K562 (cell line): ENCODE data around the gene MRFAP1. TPM values are rescaled to one million over a fixed set of nuclear protein-coding genes. Genes with fewer than 3 reads are reported as not detected.
A peak's percentile ranks its signal among the peaks of the same experiment; 100 is the strongest.

ENCODE experiments used
- BCOR ChIP-seq: fragments of 450-650 bp; IDR thresholded peaks from 2 replicates; pipeline ENCODE4 v1.6.1; 2016
- CBX1 ChIP-seq: sonication (generic); IDR thresholded peaks from 2 replicates; pipeline ENCODE4 v1.6.1; 2016; ENCODE audit warnings: antibody characterized with exemption, low read depth, mild to moderate bottlenecking
- CHD1 ChIP-seq: fragments of 200-600 bp; sonication (generic); IDR thresholded peaks from one replicate; pipeline ENCODE4 v1.6.1; 2012; ENCODE audit warnings: mild to moderate bottlenecking, moderate library complexity, low read length, inconsistent platforms
- EP400 ChIP-seq: fragments of 450-650 bp; IDR thresholded peaks from 2 replicates; pipeline ENCODE4 v1.6.1; 2017; ENCODE audit warnings: antibody characterized with exemption, mild to moderate bottlenecking, moderate library complexity
- HES1 ChIP-seq: fragments of 450-650 bp; IDR thresholded peaks from 2 replicates; pipeline ENCODE4 v1.6.1; 2016; ENCODE audit warnings: low read depth, mild to moderate bottlenecking, moderate library complexity
- HNRNPUL1 ChIP-seq: fragments of 200-400 bp; formaldehyde crosslinking; IDR thresholded peaks from 2 replicates; pipeline ENCODE4 v1.6.1; 2017; ENCODE audit warnings: low read length
- MAFK ChIP-seq: IDR thresholded peaks from 2 replicates; pipeline ENCODE4 v1.6.1; 2011; ENCODE audit warnings: low read length, improper control_type of control experiment
- MAZ ChIP-seq, 2 experiments: fragments of 450-650 bp in 1 of 2; sonication (generic) in 1 of 2; formaldehyde crosslinking; IDR thresholded peaks in 1 of 2; conservative IDR thresholded peaks in 1 of 2; 2 replicates each; pipeline versions ENCODE4 v1.4.0 to v1.5.0; 2020; ENCODE audit warnings: mild to moderate bottlenecking in 1 of 2, missing genetic modification reagents in 1 of 2
- MTA2 ChIP-seq: fragments of 450-650 bp; IDR thresholded peaks from 2 replicates; pipeline ENCODE4 v1.6.1; 2016; ENCODE audit warnings: low read depth
- RBFOX2 ChIP-seq: fragments of 200-400 bp; formaldehyde crosslinking; IDR thresholded peaks from 2 replicates; pipeline ENCODE4 v1.6.1; 2017; ENCODE audit warnings: low read depth, mild to moderate bottlenecking, low read length, moderate library complexity
- RHOXF2B ChIP-seq: fragments of 250-450 bp; sonication (Bioruptor Pico); conservative IDR thresholded peaks from 2 replicates; pipeline ENCODE4 v1.5.1; 2021
- RNF219 ChIP-seq: fragments of 250-450 bp; sonication (Bioruptor Pico); IDR thresholded peaks from 2 replicates; pipeline ENCODE4 v1.5.0; 2022; ENCODE audit warnings: mild to moderate bottlenecking
- SRF ChIP-seq, 2 experiments: fragments of 250-450, 450-650 bp in 1 of 2; sonication (Bioruptor Pico) in 1 of 2; sonication (generic) in 1 of 2; formaldehyde crosslinking; IDR thresholded peaks; 2 replicates each; pipeline versions ENCODE4 v1.5.0 to v1.5.1; 2020 to 2022; ENCODE audit warnings: mild to moderate bottlenecking in 1 of 2, missing genetic modification reagents in 1 of 2
- THAP12 ChIP-seq: fragments of 250-450 bp; sonication (Bioruptor Pico); IDR thresholded peaks from 2 replicates; pipeline ENCODE4 v1.9.0; 2021; ENCODE audit warnings: mild to moderate bottlenecking, inconsistent platforms
- TRIM28 ChIP-seq: fragments of 450-650 bp; IDR thresholded peaks from 2 replicates; pipeline ENCODE4 v1.6.1; 2017
- UBTF ChIP-seq, 2 experiments: IDR thresholded peaks; 2 replicates each; pipeline ENCODE4 v1.6.1; 2012; ENCODE audit warnings: improper control_type of control experiment in 2 of 2, low read depth in 2 of 2, low read length in 2 of 2, borderline replicate concordance in 1 of 2
- ZNF232 ChIP-seq: sonication (generic); formaldehyde crosslinking; IDR thresholded peaks from 2 replicates; pipeline ENCODE4 v1.8.0; 2022; ENCODE audit warnings: mild to moderate bottlenecking, missing genetic modification reagents
- ZNF277 ChIP-seq: fragments of 250-450 bp; sonication (Bioruptor Pico); IDR thresholded peaks from 2 replicates; pipeline ENCODE4 v1.8.0; 2022; ENCODE audit warnings: inconsistent platforms, mild to moderate bottlenecking, moderate library complexity, borderline replicate concordance
- ZNF717 ChIP-seq: fragments of 250-450 bp; sonication (Bioruptor Pico); IDR thresholded peaks from 2 replicates; pipeline ENCODE4 v1.5.0; 2021
- polyA plus RNA-seq, 8 experiments: library from polyadenylated mRNA; depleted of rRNA in 4 of 8; stranded (reverse) in 5 of 8; unstranded in 3 of 8; fragments of >200 nt; fragmentation: Nextera tagmentation in 2 of 8; fragmentation: Illumina TruSeq in 1 of 8; extraction: Ambion mirVana in 2 of 8; extraction: Trizol in 1 of 8; gene quantifications; 2 replicates each; pipeline versions ENCODE4 v1.2.1 to v1.2.3, GENCODE V29; 2011 to 2014; ENCODE audit warnings: inconsistent platforms in 1 of 8, missing spikeins in 1 of 8
- total RNA-seq, 7 experiments: library from RNA; depleted of rRNA in 6 of 7; stranded (reverse); fragments of >200 nt in 6 of 7; fragmentation: Illumina TruSeq in 2 of 7; extraction: Trizol in 2 of 7; gene quantifications; 2 replicates each; pipeline versions ENCODE4 v1.2.1 to v1.2.3, GENCODE V29; 2011 to 2021; ENCODE audit warnings: low replicate concordance in 1 of 7

Gene MRFAP1
- total and polyA plus RNA-seq, 9 of the 15 experiments (the other 6 are each of a cell fraction or from before 2014, with no cell fraction given), result 46.0 to 270 (median 151) TPM

GRCh38 chr4:6673660-6674499 is 33.4 kb downstream of the MRFAP1 start (continued):
- TF ChIP-seq RNF219 (CRISPR knock-in tag), result no peak
- peak; percentile 82 for TF ChIP-seq EP400
- TF ChIP-seq RHOXF2B (CRISPR knock-in tag), result no peak
- no peak for TF ChIP-seq ZNF717 (CRISPR knock-in tag)
- peak in 1 of 2 experiments; percentile 73; a peak in 2 of 4 replicates for TF ChIP-seq SRF (CRISPR knock-in tag; IDR thresholded peaks at IDR 0.05)
- no peak for TF ChIP-seq CBX1
- TF ChIP-seq ZNF232 (CRISPR knock-in tag), result no peak
- TF ChIP-seq HES1, result no peak
- TF ChIP-seq BCOR, result 0 out of 2 replicates have a peak, but pooled peaks have one; percentile 32
- TF ChIP-seq HNRNPUL1, result no peak
- no peak for TF ChIP-seq ZNF277
- no peak; the same call in 1 of the 2 replicates for TF ChIP-seq TRIM28
- peak; percentile 47 for TF ChIP-seq CHD1
- 0 out of 2 replicates have a peak, but pooled peaks have one; percentile 14 for TF ChIP-seq THAP12 (CRISPR knock-in tag)
- TF ChIP-seq UBTF (IDR thresholded peaks at IDR 0.05; ENCODE audit: borderline replicate concordance in 1 of 2, low read depth in 2 of 2, low read length in 2 of 2), result 0 out of 4 replicates have a peak, but pooled peaks of 1 of the 2 experiments have one; percentile 41
- peak; percentile 61 to 67; a peak in 2 of 4 replicates for TF ChIP-seq MAZ (CRISPR knock-in tag; conservative IDR thresholded peaks at IDR 0.05 in 1 of 2, IDR thresholded peaks at IDR 0.05 in 1 of 2)
- TF ChIP-seq RBFOX2, result peak; percentile 93
- TF ChIP-seq MAFK, result no peak
- no peak for TF ChIP-seq MTA2
